ENCODE results near the gene IL17RB.

IL17RB gene

DNA sequence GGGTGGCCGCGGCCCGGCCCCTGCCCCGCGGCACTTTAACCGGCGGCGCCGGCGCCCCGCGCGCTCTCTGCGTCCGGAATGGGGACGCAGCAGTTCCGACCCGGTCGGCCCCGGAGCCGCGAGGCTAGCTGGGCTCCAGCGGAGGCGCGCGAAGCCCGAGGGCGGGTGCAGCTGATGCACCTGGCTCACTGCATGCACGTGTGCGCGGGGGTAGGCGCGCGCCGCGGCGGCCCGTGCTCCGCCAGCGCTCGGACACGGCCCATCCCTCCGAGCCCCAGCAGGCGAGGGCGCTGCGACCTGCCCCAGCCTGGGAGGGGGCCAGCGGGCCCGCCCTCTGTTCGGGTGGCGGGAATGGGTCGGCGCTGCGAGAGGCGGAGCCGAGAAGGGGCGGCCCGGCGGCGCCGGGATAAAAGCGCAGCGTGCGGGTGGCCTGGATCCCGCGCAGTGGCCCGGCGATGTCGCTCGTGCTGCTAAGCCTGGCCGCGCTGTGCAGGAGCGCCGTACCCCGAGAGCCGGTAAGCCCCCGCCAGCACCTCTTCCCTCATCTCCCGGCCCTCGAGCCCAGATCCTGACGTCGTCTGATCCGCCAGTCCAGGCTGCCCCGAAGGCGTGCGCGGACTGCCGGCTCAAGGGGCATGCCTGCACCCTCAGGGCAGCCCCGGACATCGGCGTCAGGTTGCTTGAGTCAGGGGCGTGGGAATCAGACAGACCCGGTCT is at the start of gene IL17RB, which contains the start of gene CHDH:
Gene IL17RB (plus strand): TSS at position 435 of the 717 bp plus-strand sequence. CDS start 21 bp downstream, at position 456.
Gene CHDH (minus strand): TSS at position 286 of the 717 bp plus-strand sequence. CDS start 22,411 bp downstream, outside the sequence.
- no peak for DNase-seq

DNA sequence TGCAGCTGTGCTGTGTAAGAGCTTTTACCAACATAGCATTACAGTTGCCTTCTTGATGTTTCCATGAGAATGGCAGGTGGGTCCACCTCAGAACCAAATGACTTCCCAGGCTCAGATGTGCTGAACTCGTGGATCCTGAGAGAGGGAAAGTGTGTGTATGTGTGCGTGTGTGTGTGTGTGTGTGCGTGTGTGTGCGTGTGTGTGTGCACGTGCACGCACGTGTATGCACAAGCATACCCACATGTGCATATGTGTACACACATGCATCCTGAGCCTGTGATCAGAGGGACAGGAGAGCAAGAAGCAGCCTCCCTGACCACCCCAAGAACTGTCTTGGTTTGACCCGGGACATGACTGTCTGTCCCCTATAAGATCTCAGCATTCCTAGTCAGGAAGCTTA is 48.2 kb upstream of the IL17RB start:
- DNase-seq = no peak

- no peak for DNase-seq
Observed at GRCh38 chr3:53799338-53799865, 47.0 kb upstream of the IL17RB start.

DNA sequence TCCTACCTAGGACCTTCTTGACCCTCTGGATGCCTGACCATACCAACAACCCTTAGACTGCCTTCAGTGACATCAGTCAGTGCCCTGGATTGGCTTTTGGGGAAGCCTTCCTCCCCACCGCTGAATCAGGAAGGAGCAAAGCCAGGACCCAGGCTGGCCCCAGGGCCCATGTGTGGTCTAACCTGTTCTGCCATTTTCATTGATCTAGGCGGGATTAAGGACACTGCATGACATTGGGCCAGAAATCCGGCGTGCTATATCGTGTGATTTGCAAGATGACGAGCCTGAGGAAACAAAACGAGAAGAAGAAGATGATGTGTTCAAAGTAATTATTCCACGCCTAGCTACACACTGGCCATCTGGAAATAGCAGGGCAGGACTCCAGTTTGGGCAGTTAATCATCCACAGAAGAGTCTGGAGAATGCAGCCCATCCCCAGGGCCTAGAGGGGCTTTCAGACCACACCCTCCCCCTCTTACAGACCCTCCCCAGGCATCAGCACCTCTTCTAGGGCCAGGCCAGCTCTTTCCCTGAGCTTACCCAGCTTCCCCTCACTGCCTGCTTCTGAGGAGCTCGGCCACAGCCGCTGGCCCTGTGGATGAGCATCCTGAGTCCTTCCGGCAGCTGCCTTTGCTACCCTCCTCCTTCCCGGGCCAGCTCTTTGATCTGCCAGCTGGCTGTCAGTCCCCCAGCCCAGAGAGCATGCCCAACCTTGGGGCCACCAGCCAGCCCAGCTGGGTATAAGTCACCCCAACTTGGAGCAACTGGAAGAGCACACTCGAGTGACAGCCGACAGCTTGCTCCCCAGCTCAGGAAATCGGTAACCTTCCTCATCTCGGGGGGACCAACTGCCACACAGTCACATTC is 46.1 kb upstream of the IL17RB start:
- DNase-seq = no peak

DNA sequence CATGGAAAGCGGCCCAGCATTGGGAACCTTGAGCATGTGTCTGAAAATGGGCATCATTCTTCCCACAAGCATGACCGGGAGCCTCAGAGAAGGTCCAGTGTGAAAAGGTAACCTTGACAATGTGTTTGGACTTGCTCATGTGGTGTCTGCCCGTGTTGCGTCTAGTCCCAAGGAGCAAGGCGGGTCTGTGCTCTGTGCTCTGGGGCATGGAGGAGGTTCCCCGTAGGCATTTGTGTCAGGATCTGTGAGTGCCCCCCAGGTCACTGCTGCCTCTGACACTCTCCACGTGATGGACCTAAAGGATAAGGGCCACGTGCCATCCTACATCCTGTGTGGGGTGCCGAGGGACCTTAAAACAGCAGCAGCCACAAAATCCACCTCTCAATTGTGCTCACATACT is 45.0 kb upstream of the IL17RB start:
- no peak for DNase-seq

DNA sequence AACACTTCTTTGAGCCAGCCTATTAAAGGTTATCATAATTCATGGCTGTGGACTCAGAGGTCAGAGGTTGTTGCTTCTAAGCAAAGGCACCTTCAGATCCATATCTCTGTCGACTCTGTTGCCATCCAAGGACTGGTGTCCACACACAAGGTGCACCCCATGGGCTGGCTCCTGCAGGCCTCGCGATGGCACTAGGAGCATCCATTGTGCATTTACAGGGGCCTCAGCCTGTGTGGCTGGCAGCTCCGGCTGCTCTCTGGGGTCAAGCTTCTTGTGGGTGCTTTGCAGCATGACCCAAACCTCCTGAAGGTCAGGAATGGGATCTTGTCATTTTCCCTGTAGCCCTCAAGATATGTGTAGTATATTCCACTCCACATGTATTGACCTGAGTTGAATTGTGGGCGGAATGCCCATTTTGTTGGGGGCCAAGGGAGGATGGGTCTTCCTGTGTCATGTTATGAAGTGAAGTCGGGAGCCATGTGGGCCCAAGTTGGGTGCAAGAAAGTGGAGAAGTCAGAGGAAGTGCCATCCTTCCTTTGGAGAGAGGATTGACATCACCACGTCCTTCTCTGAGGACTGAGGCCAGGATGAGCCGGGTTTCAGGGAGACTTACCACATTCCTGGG is 44.0 kb upstream of the IL17RB start:
- DNase-seq = no peak

DNA sequence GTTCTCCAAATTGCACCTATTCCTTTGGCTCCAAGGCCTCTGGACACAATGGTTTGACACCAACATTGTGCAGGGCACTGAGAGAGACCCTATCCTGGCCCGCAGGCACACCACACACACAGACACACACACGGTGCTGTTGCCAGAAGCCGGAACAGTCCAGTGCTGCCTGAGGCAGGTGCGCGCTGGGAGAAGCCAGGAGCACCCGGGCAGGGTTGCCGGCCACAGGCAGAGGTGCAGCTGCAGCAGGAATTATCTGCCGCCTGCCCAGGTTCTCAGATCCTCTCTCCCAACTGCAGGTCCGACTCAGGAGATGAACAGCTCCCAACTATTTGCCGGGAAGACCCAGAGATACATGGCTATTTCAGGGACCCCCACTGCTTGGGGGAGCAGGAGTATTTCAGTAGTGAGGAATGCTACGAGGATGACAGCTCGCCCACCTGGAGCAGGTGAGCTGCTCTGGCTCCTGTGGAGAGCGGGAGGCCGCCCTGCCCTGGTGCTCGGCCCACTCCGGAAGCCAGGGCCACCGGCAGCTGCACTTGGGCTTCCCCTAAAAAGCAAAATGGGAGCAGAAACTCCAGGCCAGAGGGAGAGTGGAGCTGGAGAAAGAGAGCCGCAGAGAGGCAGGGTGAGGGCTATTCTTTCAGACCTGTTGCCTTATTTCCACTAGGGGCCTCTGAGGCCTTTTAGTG is 43.1 kb upstream of the IL17RB start:
- no peak for DNase-seq

DNA sequence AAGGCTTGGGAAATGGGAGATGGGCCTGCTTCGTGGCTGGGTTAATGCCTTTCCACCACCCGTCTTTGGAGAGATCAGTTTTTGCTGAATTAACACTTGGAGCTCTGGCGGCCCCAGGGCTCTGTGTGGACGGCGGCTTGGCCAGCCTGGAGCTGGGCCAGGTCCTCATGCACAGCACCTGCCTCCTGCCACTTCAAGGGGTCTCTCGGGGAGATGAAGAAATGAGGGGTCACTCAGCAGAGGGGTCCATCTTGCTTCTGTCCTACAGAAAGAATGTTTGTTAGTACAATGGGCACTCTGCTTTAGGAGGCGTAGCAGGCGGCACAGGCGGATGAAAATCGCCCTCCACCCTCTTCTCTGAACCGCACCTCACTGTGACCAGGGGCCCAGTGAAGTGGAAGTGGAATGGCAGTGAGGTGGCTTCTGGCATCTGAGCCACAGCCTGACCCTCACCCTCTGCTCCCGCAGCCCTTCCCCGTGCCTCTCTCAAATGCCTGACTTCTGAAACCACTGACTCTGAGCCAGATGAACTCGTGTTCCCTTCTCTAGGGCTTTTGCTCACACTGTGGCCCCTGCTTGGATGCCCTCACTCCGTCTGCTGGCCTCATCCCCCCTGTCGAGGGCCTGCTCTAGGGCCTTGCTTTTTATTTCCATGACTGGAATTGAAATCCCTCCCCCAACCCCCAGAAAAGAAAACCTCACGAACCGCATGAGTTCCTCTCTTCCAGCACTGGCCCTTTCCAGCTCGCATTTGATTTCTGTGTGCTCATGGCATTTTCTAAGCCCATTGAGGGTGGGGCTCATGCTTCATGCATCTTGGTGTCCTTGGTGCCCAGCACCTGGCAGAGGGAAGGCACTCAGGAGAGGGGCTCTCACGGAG is 42.3 kb upstream of the IL17RB start:
- DNase-seq = no peak

GRCh38 chr3:53804697-53805462 is 41.5 kb upstream of the IL17RB start:
- DNase-seq = no peak

DNA sequence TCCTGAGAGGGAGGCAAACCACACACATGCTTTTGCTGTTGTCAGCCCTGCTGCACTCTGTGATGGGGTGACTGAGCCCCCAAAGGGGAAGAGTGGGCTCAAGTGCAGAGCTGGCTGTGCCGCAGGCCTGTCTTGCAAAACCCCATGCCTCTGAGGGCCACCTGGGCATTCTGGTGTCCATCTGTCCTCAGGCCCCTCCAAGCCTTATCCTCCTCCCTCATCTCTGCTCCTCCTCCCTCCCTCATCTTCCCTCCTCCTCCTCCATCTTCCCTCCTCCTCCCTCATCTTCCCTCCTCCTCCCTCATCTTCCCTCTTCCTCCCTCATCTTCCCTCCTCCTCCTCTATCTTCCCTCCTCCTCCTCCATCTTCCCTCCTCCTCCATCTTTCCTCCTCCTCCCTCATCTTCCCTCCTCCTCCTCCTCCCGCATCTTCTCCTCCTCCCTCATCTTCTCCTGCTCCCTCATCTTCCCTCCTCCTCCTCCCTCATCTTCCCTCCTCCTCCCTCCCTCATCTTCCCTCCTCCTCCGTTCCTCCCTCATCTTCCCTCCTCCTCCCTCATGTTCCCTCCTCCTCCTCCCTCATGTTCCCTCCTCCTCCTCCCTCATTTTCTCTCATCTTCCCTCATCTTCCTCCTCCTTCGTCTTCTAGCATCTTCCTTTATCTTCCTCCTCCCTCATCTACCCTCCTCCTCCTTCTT is 40.8 kb upstream of the IL17RB start:
- DNase-seq = no peak

DNA sequence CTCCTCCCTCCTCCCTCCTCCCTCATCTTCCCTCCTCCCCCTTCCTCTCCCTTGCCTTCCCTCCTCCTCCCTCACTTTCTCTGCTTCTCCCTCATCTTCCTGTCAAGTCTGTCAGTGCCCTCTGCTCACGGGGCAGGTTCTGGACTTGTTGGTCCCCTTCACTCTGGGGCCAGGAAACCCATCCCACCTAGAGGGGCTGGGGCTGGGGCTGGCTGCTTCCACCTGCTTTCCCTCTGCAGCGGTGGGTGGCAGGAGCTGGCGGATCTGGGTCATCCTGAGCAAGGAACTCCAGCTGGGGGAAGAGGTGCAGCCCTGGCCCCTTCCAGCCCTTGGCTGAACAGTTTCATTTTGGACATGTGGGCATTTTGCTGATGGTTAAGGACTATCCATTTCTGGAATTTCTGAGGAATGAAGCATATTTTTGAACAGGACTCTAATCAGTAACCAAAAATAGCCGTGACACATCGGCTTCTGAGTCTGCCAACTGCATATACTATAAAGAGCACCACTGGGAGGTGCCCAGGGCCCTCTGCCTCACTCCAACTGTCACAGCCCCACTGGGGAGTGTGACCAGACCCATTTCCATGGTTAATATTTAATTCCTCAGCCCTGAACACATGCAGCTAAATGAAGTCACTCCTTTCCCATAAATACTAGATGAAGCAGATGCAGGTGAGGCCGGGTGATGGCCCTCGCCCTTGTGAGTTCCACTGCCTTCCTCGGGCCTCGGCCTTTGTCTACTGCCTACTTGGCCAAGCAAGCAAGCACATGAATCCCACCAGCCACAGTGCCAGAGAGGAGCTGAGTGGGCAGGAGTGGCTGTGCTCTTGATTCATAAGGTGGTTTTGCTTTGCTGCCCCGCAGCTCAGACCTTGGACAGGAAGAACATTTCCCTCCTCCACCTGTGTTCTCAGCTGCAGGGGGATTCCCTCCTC is 39.9 kb upstream of the IL17RB start:
- DNase-seq = no peak

DNA sequence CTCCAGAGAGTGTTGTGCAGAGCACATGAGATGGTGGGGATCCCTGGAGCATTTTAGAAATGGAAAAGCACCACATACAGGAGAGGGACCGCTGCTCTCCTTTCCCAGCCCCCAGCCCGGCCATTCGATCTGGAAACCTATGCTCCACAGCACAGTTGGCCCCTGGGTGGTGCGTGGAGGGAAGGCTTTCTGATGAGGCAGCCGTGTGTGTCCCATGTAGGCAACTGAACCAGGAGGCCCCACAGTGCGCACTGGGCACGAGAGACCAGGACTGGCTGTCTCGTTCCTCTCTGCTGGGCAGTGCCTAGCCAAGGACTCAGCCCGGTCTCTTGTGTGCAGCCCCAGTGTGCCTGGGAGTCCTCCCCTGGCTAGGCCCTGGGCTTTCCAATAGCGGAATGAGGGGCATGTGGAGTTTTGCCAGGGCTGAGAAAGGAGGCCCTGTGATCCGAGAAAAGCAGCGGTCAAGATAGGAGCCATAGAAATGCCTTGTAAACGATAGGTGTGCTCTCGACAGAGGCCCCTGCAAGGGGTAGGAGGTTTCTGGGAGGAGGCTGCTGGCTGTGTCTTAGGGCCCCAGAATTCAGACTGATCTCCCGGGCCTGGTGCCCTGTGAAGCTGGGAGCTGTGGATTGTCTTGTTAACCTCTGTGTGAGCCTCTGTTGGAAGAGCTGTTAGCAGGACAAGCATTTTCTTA is 39.1 kb upstream of the IL17RB start:
- DNase-seq = no peak

GRCh38 chr3:53808496-53808895 is 37.9 kb upstream of the IL17RB start:
- DNase-seq = no peak

- DNase-seq = no peak
Observed at GRCh38 chr3:53809267-53809666, 37.1 kb upstream of the IL17RB start.

- no peak for DNase-seq
Observed at GRCh38 chr3:53809764-53810400, 36.5 kb upstream of the IL17RB start.

DNA sequence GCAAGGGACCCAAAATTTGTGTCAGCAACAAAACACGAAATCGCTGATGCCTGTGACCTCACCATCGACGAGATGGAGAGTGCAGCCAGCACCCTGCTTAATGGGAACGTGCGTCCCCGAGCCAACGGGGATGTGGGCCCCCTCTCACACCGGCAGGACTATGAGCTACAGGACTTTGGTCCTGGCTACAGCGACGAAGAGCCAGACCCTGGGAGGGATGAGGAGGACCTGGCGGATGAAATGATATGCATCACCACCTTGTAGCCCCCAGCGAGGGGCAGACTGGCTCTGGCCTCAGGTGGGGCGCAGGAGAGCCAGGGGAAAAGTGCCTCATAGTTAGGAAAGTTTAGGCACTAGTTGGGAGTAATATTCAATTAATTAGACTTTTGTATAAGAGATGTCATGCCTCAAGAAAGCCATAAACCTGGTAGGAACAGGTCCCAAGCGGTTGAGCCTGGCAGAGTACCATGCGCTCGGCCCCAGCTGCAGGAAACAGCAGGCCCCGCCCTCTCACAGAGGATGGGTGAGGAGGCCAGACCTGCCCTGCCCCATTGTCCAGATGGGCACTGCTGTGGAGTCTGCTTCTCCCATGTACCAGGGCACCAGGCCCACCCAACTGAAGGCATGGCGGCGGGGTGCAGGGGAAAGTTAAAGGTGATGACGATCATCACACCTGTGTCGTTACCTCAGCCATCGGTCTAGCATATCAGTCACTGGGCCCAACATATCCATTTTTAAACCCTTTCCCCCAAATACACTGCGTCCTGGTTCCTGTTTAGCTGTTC is 35.0 kb upstream of the IL17RB start:
- DNase-seq = no peak

DNA sequence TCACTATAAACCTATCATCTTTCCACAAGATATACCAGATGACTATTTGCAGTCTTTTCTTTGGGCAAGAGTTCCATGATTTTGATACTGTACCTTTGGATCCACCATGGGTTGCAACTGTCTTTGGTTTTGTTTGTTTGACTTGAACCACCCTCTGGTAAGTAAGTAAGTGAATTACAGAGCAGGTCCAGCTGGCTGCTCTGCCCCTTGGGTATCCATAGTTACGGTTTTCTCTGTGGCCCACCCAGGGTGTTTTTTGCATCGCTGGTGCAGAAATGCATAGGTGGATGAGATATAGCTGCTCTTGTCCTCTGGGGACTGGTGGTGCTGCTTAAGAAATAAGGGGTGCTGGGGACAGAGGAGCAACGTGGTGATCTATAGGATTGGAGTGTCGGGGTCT is 33.9 kb upstream of the IL17RB start:
- DNase-seq = no peak
